Right lobe of liver (tissue), 4 donors: ENCODE measurements around the gene KCNJ5.

Experiments used
- POLR2A ChIP-seq: fragments of 450-650 bp; IDR thresholded peaks from one replicate; pipeline ENCODE4 v1.6.1; 2017; ENCODE audit warnings: antibody characterized with exemption, mild to moderate bottlenecking
- TF ChIP-seq, protein P1 (sequence below), 4 donors: fragments of 200-600 bp in 3 of 4; fragments of 450-650 bp in 1 of 4; IDR thresholded peaks; one replicate each; pipeline versions ENCODE4 v1.5.1 to v1.8.0; 2016 to 2022; ENCODE audit warnings: antibody characterized with exemption in 4 of 4, mild to moderate bottlenecking in 2 of 4
- donor health status: DM: no; HTN: no; CAD: no.
- donor health status: DM: no; HTN: no; CAD: no.
- donor health status: DM: no; HTN: yes; CAD: no.

DNA sequence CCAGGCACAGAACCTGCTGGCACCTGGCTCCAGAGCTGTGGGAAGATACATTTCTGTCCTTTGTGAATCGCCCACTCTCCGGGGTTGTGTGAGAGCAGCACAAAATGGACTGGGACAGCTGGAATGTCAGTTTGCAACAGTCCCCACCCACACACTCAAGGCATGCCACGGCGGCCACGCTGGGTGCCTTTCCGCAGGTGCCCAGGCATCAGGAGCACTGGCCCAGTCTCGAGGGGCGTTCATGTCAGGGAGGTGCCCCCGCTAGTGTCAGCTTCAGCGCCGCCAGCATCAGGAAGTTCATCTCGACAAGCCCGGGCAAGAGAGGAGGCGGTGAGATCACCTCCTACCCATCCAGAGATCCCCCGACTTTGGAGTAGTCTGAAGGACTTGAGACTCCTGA is 49.4 kb downstream of the KCNJ5 start:
- TF ChIP-seq, protein P1, sequence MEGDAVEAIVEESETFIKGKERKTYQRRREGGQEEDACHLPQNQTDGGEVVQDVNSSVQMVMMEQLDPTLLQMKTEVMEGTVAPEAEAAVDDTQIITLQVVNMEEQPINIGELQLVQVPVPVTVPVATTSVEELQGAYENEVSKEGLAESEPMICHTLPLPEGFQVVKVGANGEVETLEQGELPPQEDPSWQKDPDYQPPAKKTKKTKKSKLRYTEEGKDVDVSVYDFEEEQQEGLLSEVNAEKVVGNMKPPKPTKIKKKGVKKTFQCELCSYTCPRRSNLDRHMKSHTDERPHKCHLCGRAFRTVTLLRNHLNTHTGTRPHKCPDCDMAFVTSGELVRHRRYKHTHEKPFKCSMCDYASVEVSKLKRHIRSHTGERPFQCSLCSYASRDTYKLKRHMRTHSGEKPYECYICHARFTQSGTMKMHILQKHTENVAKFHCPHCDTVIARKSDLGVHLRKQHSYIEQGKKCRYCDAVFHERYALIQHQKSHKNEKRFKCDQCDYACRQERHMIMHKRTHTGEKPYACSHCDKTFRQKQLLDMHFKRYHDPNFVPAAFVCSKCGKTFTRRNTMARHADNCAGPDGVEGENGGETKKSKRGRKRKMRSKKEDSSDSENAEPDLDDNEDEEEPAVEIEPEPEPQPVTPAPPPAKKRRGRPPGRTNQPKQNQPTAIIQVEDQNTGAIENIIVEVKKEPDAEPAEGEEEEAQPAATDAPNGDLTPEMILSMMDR (IDR thresholded peaks at IDR 0.05): no peak
- TF ChIP-seq POLR2A: no peak
